HepG2 (cell line): ENCODE data around the gene PARD3. TPM values are rescaled to one million over a fixed set of nuclear protein-coding genes. Genes with fewer than 3 reads are reported as not detected.

ENCODE experiments used
- ATAC-seq: fragments of 200-7000 bp; cut with Tn5 transposase; 3 replicates; pipeline ENCODE4 v1.9.1; 2020; ENCODE audit warnings: mild to moderate bottlenecking, moderate library complexity
- BruUV-seq: library from RNA; stranded (reverse); fragments of 400-500 nt; replicated peaks from 2 replicates; lab custom pipeline; 2021; lab: Mats Ljungman, UMichigan
- CTCF ChIA-PET: fragments of 300-600 bp; formaldehyde crosslinking; extraction: SDS; loops from one replicate; lab custom pipeline; 2021; ENCODE audit warnings: low total read pairs, inconsistent platforms, low intra/inter-chr PET ratio; lab: Yijun Ruan, JAX
- POLR2A ChIA-PET: fragments of 350-600 bp; sonication (Branson Sonifier 250); formaldehyde crosslinking; loops from one replicate; lab custom pipeline; 2020; ENCODE audit warnings: antibody characterized with exemption, inconsistent platforms; lab: Yijun Ruan, JAX
- DNase-seq: peaks from one replicate; pipeline ENCODE4 v3.0.0-alpha.2; 2015; ENCODE audit warnings: low spot score
- FAIRE-seq: peaks from 3 replicates; lab custom pipeline; 2011; peaks lifted over from hg19 to GRCh38; lab: Jason Lieb, UNC
- H2AFZ ChIP-seq: one replicate; pipeline ENCODE4 v1.6.1; 2011; ENCODE audit warnings: low read length, inconsistent platforms
- H3K27ac ChIP-seq: fragments of 300-600 bp; 3 replicates; pipeline ENCODE4 v1.8.0; 2011; ENCODE audit warnings: mixed run types, mild to moderate bottlenecking, mixed read lengths, low read length, inconsistent platforms; ENCODE audit not compliant: insufficient read depth; ENCODE audit errors: extremely low read length
- H3K27me3 ChIP-seq, 2 experiments: fragments of 200-600 bp in 1 of 2; 2 replicates in 1 of 2; 3 replicates in 1 of 2; pipeline versions ENCODE4 v1.6.0 to v1.8.0; 2011; ENCODE audit warnings: low read length in 2 of 2, mild to moderate bottlenecking in 2 of 2, moderate library complexity in 2 of 2, inconsistent platforms in 1 of 2; ENCODE audit not compliant: insufficient read depth in 2 of 2, control insufficient read depth in 1 of 2
- H3K36me3 ChIP-seq, 2 experiments: fragments of 200-600 bp in 1 of 2; replicated peaks in 1 of 2; 2 replicates in 1 of 2; 3 replicates in 1 of 2; pipeline versions ENCODE4 v1.5.1 to v1.8.0; 2011; ENCODE audit warnings: low read length in 2 of 2, inconsistent platforms in 1 of 2; ENCODE audit not compliant: insufficient read depth in 2 of 2, control insufficient read depth in 1 of 2
- H3K4me1 ChIP-seq: 2 replicates; pipeline ENCODE4 v1.5.1; 2012; ENCODE audit warnings: low read length, inconsistent platforms; ENCODE audit not compliant: insufficient read depth
- H3K4me2 ChIP-seq: 2 replicates; pipeline ENCODE4 v1.6.0; 2011; ENCODE audit warnings: low read depth, low read length, inconsistent platforms
- H3K4me3 ChIP-seq, 3 experiments: fragments of 200-600 bp in 1 of 3; sonication (generic), shearing (Covaris generic) in 1 of 3; replicated peaks in 1 of 3; 2 replicates each; pipeline ENCODE4 v1.5.1; 2011 to 2016; ENCODE audit warnings: low read length in 3 of 3, inconsistent platforms in 2 of 3, low read depth in 2 of 3, mild to moderate bottlenecking in 2 of 3, control low read depth in 1 of 3, mixed read lengths in 1 of 3; ENCODE audit not compliant: insufficient read depth in 1 of 3
- H3K79me2 ChIP-seq: one replicate; pipeline ENCODE4 v1.6.1; 2011; ENCODE audit warnings: low read length, inconsistent platforms; ENCODE audit not compliant: insufficient read depth
- H3K9ac ChIP-seq: 2 replicates; pipeline ENCODE4 v1.6.0; 2011; ENCODE audit warnings: mild to moderate bottlenecking, low read depth, low read length, inconsistent platforms; ENCODE audit not compliant: insufficient read depth
- H3K9me3 ChIP-seq: 2 replicates; pipeline ENCODE4 v1.5.1; 2012; ENCODE audit warnings: mild to moderate bottlenecking, low read length
- H4K20me1 ChIP-seq: 2 replicates; pipeline ENCODE4 v1.6.0; 2011; ENCODE audit warnings: inconsistent platforms, mild to moderate bottlenecking, low read length, moderate library complexity; ENCODE audit not compliant: insufficient read depth
- DMAP1 ChIP-seq: IDR thresholded peaks from 2 replicates; pipeline ENCODE4 v1.6.1; 2016
- EEA1 ChIP-seq: sonication (generic); formaldehyde crosslinking; IDR thresholded peaks from 2 replicates; pipeline ENCODE4 v1.5.1; 2020; ENCODE audit warnings: mild to moderate bottlenecking, missing genetic modification reagents, borderline replicate concordance
- ELF1 ChIP-seq: sonication (generic); formaldehyde crosslinking; IDR thresholded peaks from 2 replicates; pipeline ENCODE4 v1.4.0; 2020; ENCODE audit warnings: missing genetic modification reagents
- ELF3 ChIP-seq: IDR thresholded peaks from 2 replicates; pipeline ENCODE4 v1.6.1; 2016; ENCODE audit warnings: missing genetic modification reagents, missing compliant biosample characterization
- FOXA3 ChIP-seq: IDR thresholded peaks from 2 replicates; pipeline ENCODE4 v1.6.1; 2016; ENCODE audit warnings: missing genetic modification reagents, missing compliant biosample characterization
- KDM3A ChIP-seq: IDR thresholded peaks from 2 replicates; pipeline ENCODE4 v1.6.1; 2018; ENCODE audit warnings: low read depth, missing compliant biosample characterization
- MAFF ChIP-seq: IDR thresholded peaks from 2 replicates; pipeline ENCODE4 v1.6.1; 2011; ENCODE audit warnings: low read depth, low read length, improper control_type of control experiment
- PHF8 ChIP-seq: sonication (generic); formaldehyde crosslinking; IDR thresholded peaks from 2 replicates; pipeline ENCODE4 v1.5.0; 2020; ENCODE audit warnings: missing genetic modification reagents
- YY1 ChIP-seq: IDR thresholded peaks from 2 replicates; pipeline ENCODE4 v1.6.1; 2011; ENCODE audit warnings: low read length, low read depth, moderate library complexity, mild to moderate bottlenecking; ENCODE audit not compliant: insufficient read depth, insufficient replicate concordance
- ZBTB7B ChIP-seq: sonication (generic); formaldehyde crosslinking; IDR thresholded peaks from 2 replicates; pipeline ENCODE4 v1.4.0; 2020; ENCODE audit warnings: missing genetic modification reagents
- ZNF264 ChIP-seq: sonication (generic); formaldehyde crosslinking; IDR thresholded peaks from 2 replicates; pipeline ENCODE4 v1.4.0; 2020; ENCODE audit warnings: missing genetic modification reagents
- ZNF407 ChIP-seq: sonication (generic); formaldehyde crosslinking; IDR thresholded peaks from one replicate; pipeline ENCODE4 v1.5.1; 2020; ENCODE audit warnings: mild to moderate bottlenecking, missing genetic modification reagents; ENCODE audit errors: not compliant biosample characterization
- ZNF484 ChIP-seq: sonication (generic); formaldehyde crosslinking; IDR thresholded peaks from 2 replicates; pipeline ENCODE4 v1.5.1; 2020; ENCODE audit warnings: mild to moderate bottlenecking, low read depth, missing genetic modification reagents, borderline replicate concordance
- ZNF615 ChIP-seq: sonication (generic); formaldehyde crosslinking; IDR thresholded peaks from 2 replicates; pipeline ENCODE4 v1.5.0; 2020; ENCODE audit warnings: mild to moderate bottlenecking, missing genetic modification reagents, borderline replicate concordance
- ZNF788 ChIP-seq: sonication (generic); formaldehyde crosslinking; IDR thresholded peaks from 2 replicates; pipeline ENCODE4 v1.5.0; 2020; ENCODE audit warnings: mild to moderate bottlenecking, missing genetic modification reagents, borderline replicate concordance
- WGBS: methylation state at CpG from one replicate; pipeline ENCODE4 v1.1.6; 2017; ENCODE audit warnings: low lambda C conversion rate; 5-methylcytosine and 5-hydroxymethylcytosine counted together
- in situ Hi-C: cut with HindIII; loops from 2 replicates; pipeline ENCODE4 v1.10.0; 2017; ENCODE audit warnings: low pct_unique_long_range_greater_than_20kb; ENCODE audit not compliant: extremely low pct_ligation_motif_present
- intact Hi-C: fragments of 100-400 bp; cut with micrococcal nuclease; formaldehyde crosslinking; loops from one replicate; pipeline ENCODE4 v1.10.0; 2022; ENCODE audit not compliant: unreplicated experiment
- polyA plus RNA-seq, 8 experiments: library from polyadenylated mRNA; depleted of rRNA in 3 of 8; stranded (reverse) in 7 of 8; unstranded in 1 of 8; fragments of >200 nt; fragmentation: Illumina TruSeq in 4 of 8; extraction: Trizol in 4 of 8; gene quantifications; 2 replicates each; pipeline versions ENCODE4 v1.2.1 to v1.2.3, GENCODE V29; 2011 to 2016; ENCODE audit warnings: low read depth in 4 of 8, missing spikeins in 1 of 8, mixed read lengths in 1 of 8; ENCODE audit not compliant: insufficient read depth in 1 of 8
- total RNA-seq, 5 experiments: library from RNA; depleted of rRNA; stranded (reverse); fragments of >200 nt; fragmentation: Illumina TruSeq; extraction: Trizol; gene quantifications; 2 replicates each; pipeline ENCODE4 v1.2.3, GENCODE V29; 2016; ENCODE audit warnings: low read depth in 1 of 5

The PARD3 gene
- total and polyA plus RNA-seq, 2 of the 13 experiments (the other 11 are each of a cell fraction or from before 2014, with no cell fraction given), result 40.9 to 60.0 TPM

- WGBS, result 95% methylated on average over 10 of the region's 10 CpGs
- H2AFZ ChIP-seq, result no peak overlapping the region
- intact Hi-C loops (no loop called here), in situ Hi-C loops (no loop called here)
- H3K27ac ChIP-seq, result no peak overlapping the region
- H3K4me1 ChIP-seq, result no peaks in the 10 kb centered on the region
- CTCF ChIA-PET, result no interaction called here
- ATAC-seq (no peak), DNase-seq (no peak), FAIRE-seq (no peak)
- TF ChIP-seq DMAP1 (CRISPR knock-in tag), result no peak
- TF ChIP-seq ZNF615 (CRISPR knock-in tag), result no peak
- TF ChIP-seq ZNF264 (CRISPR knock-in tag), result no peak
- TF ChIP-seq FOXA3, result no peak
- no peak for TF ChIP-seq ZBTB7B
- TF ChIP-seq ZNF788 (CRISPR knock-in tag), result no peak
- TF ChIP-seq MAFF, result no peak
- TF ChIP-seq KDM3A, result no peak
- no peak for TF ChIP-seq ELF1
- TF ChIP-seq ZNF484 (CRISPR knock-in tag), result no peak
- TF ChIP-seq ELF3 (CRISPR knock-in tag), result no peak
- TF ChIP-seq ZNF407 (CRISPR knock-in tag), result no peak
- no peak for TF ChIP-seq PHF8
- no peak for TF ChIP-seq EEA1
- TF ChIP-seq YY1, result no peak
- BruUV-seq, result no TSS peak
- H3K4me2 ChIP-seq, result no peak overlapping the region
- no peaks in the 10 kb centered on the region for H3K9me3 ChIP-seq
- H4K20me1 ChIP-seq, result no peaks in the 10 kb centered on the region
- H3K36me3 ChIP-seq, result peaks cover 2 to 18% of the 10 kb centered on the region in 2 experiments
- no peak overlapping the region for H3K9ac ChIP-seq
- no peak overlapping the region for H3K4me3 ChIP-seq
- POLR2A ChIA-PET, result no interaction called here
- H3K79me2 ChIP-seq, result no peaks in the 10 kb centered on the region
- H3K27me3 ChIP-seq, result no peaks in the 10 kb centered on the region
Observed at GRCh38 chr10:34382626-34383025, 432.5 kb downstream of the PARD3 start.
